ENCODE data around the gene HADHA. TPM values are rescaled to one million over a fixed set of nuclear protein-coding genes. Genes with fewer than 3 reads are reported as not detected.
A peak's percentile ranks its signal among the peaks of the same experiment; 100 is the strongest.

Gene HADHA
- total RNA-seq, 4 donors from 2014 or later: 92.8 to 233 (median 142) TPM

DNA sequence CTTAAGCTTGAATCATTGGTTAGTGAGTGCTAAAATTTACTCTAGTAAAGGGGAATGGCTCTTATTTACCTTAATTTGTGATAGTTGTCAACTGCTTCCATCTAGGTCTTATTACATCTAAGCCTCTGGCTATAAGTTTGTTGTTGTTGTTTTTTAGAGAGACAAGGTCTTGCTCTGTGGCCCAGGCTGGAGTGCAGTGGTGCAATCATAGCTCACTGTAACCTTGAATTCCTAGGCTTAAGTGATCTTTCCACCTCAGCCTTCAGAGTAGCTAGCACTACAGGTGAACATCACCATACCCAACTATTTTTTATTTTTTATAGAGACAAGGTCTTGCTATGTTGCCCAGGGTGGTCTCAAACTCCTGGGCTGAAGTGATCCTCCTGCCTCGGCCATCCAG, 6.6 kb downstream of the HADHA start:
- H3K36me3 ChIP-seq: peaks cover 0 to 43% (median 23%) of the 10 kb centered on the region in 4 donors
- no peaks in the 10 kb centered on the region for H3K9me3 ChIP-seq
- WGBS, 2 donors (ENCODE audit: low coverage in 1 of 2): 96 to 100% methylated on average over 1 of the region's 1 CpG
- DNase-seq: no peak
- H3K4me3 ChIP-seq: no peak overlapping the region
- no peak for TF ChIP-seq POLR2AphosphoS5 (IDR thresholded peaks at IDR 0.05)
- no peak for TF ChIP-seq CTCF (IDR thresholded peaks at IDR 0.05)
- TF ChIP-seq EP300 (IDR thresholded peaks at IDR 0.05; ENCODE audit: low read depth): no peak
- TF ChIP-seq POLR2A (IDR thresholded peaks at IDR 0.05): no peak
- in situ Hi-C loops (cut with MboI; ENCODE audit: low pct_ligation_motif_present in 1 of 4, low pct_unique_long_range_greater_than_20kb in 1 of 4, low sequenced_read_pairs in 3 of 4) (loop anchor here in 1 of 4 donors (25.0 kb wide), 1 partner anchor 99 kb away; the partner anchor contains the start of genes ADGRF3 and SELENOI), intact Hi-C loops (cut with DNase I; ENCODE audit: low total_unique reads) (no loop called here)
- H3K4me1 ChIP-seq: peaks cover 10 to 43% (median 27%) of the 10 kb centered on the region in 4 donors
- no peak overlapping the region for H3K27ac ChIP-seq
- no peaks in the 10 kb centered on the region for H3K27me3 ChIP-seq

DNA sequence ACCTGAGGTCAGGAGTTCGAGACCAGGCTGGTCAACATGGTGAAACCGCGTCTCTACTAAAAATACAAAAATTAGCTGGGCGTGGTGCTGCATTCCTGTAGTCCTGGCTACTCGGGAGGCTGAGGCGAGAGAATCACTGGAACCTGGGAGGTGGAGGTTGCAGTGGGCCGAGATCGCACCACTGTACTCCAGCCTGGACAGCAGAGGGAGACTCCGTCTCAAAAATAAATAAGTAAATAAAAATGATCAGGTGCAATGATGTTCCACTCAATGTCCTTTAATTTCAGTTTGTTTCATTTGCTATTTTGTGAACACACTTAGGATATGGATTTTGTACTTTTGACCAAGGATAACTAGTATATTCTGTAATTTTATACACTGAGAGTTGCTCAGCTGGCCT, 9.3 kb downstream of the HADHA start:
- in situ Hi-C loops (cut with MboI; ENCODE audit: low pct_ligation_motif_present in 1 of 4, low pct_unique_long_range_greater_than_20kb in 1 of 4, low sequenced_read_pairs in 3 of 4) (loop anchor here in 1 of 4 donors (25.0 kb wide), 1 partner anchor 102 kb away; the partner anchor contains the start of genes ADGRF3 and SELENOI), intact Hi-C loops (cut with DNase I; ENCODE audit: low total_unique reads) (no loop called here)
- WGBS, 2 donors (ENCODE audit: low coverage in 1 of 2): 90 to 97% methylated on average over 4 to 9 of the region's 9 CpGs
- Histone ChIP-seq H3K4me1 (peaks cover under 1 to 15% (median 6%) of the 10 kb centered on the region in 4 donors), H3K27ac (no peak overlapping the region), H3K27me3 (no peaks in the 10 kb centered on the region), H3K4me3 (no peak overlapping the region), H3K9me3 (no peaks in the 10 kb centered on the region), H3K36me3 (peaks cover 3 to 70% (median 35%) of the 10 kb centered on the region in 4 donors)
- TF ChIP-seq POLR2AphosphoS5 (IDR thresholded peaks at IDR 0.05) (no peak), EP300 (IDR thresholded peaks at IDR 0.05; ENCODE audit: low read depth) (no peak), POLR2A (IDR thresholded peaks at IDR 0.05) (no peak), CTCF (IDR thresholded peaks at IDR 0.05) (peak in 2 of 5 experiments; percentile 11 to 13)
- no peak for DNase-seq

DNA sequence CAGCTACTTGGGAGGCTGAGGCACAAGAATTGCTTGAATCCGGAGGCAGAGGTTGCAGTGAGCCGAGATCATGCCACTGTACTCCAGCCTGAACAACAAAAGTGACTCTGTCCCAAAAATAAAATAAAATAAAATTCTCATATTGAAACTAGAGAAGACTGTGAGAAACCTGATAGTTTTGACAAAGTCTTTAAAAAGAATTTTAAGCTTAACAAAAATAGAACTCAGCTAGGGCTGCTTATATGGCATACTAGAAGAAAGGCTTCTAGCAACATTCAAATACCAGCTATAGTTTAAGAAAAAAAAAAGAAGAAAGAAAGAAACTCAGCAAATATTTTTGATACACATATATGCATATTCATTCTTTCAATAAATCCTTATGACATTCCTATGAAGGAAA, 13.6 kb downstream of the HADHA start:
- DNase-seq: no peak
- Histone ChIP-seq H3K27me3 (no peaks in the 10 kb centered on the region), H3K4me1 (no peaks in the 10 kb centered on the region), H3K4me3 (no peak overlapping the region), H3K9me3 (no peaks in the 10 kb centered on the region), H3K36me3 (peaks cover 0 to 83% (median 43%) of the 10 kb centered on the region in 4 donors), H3K27ac (no peak overlapping the region)
- in situ Hi-C loops (cut with MboI; ENCODE audit: low pct_ligation_motif_present in 1 of 4, low pct_unique_long_range_greater_than_20kb in 1 of 4, low sequenced_read_pairs in 3 of 4) (loop anchor here in 1 of 4 donors (25.0 kb wide), 1 partner anchor 106 kb away; the partner anchor contains the start of genes ADGRF3 and SELENOI), intact Hi-C loops (cut with DNase I; ENCODE audit: low total_unique reads) (no loop called here)
- 94 to 100% methylated on average over 2 of the region's 2 CpGs for WGBS, 2 donors (ENCODE audit: low coverage in 1 of 2)
- TF ChIP-seq POLR2AphosphoS5 (IDR thresholded peaks at IDR 0.05) (no peak), POLR2A (IDR thresholded peaks at IDR 0.05) (no peak), EP300 (IDR thresholded peaks at IDR 0.05; ENCODE audit: low read depth) (no peak), CTCF (IDR thresholded peaks at IDR 0.05) (no peak)

DNA sequence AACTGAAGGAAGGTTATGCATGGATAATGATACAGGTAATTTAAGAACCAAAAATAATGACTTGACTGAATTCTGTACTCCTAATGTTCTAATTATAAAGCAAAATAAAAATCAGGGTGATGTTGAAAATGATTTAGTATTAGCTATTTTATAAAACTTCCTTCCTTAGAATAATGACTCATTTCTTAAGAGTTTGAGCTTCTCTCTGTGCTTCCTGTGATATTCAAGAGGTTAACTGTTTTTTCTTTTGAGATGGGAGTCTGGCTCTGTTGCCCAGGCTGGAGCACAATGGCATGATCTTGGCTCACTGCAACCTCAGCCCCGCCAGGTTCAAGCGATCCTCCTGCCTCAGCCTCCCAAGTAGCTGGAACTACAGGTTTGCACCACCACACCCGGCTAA, 14.8 kb downstream of the HADHA start:
- Histone ChIP-seq H3K27ac (no peak overlapping the region), H3K4me1 (no peaks in the 10 kb centered on the region), H3K27me3 (no peaks in the 10 kb centered on the region), H3K4me3 (no peak overlapping the region), H3K36me3 (peaks cover 0 to 77% (median 40%) of the 10 kb centered on the region in 4 donors), H3K9me3 (no peaks in the 10 kb centered on the region)
- in situ Hi-C loops (cut with MboI; ENCODE audit: low pct_ligation_motif_present in 1 of 4, low pct_unique_long_range_greater_than_20kb in 1 of 4, low sequenced_read_pairs in 3 of 4) (loop anchor here in 1 of 4 donors (25.0 kb wide), 1 partner anchor 108 kb away; the partner anchor contains the start of genes ADGRF3 and SELENOI), intact Hi-C loops (cut with DNase I; ENCODE audit: low total_unique reads) (no loop called here)
- TF ChIP-seq CTCF (IDR thresholded peaks at IDR 0.05) (no peak), POLR2A (IDR thresholded peaks at IDR 0.05) (no peak), EP300 (IDR thresholded peaks at IDR 0.05; ENCODE audit: low read depth) (no peak), POLR2AphosphoS5 (IDR thresholded peaks at IDR 0.05) (no peak)
- no peak for DNase-seq
- 97% methylated on average over 3 of the region's 3 CpGs; no CpG with 5 or more reads in 1 of the 2 donors for WGBS, 2 donors (ENCODE audit: low coverage in 1 of 2)

Data from transverse colon (tissue), 4 donors.